ENCODE data around the gene SF3B1.
"Not testable (repeated sequence)": the region's sequence is repeated elsewhere in the genome, so short reads cannot be mapped to it uniquely, and the experiment has no call there.

The SF3B1 gene

GRCh38 chr2:197460649-197461048 is 25.8 kb upstream of the SF3B1 start:
- TF ChIP-seq, protein P1, sequence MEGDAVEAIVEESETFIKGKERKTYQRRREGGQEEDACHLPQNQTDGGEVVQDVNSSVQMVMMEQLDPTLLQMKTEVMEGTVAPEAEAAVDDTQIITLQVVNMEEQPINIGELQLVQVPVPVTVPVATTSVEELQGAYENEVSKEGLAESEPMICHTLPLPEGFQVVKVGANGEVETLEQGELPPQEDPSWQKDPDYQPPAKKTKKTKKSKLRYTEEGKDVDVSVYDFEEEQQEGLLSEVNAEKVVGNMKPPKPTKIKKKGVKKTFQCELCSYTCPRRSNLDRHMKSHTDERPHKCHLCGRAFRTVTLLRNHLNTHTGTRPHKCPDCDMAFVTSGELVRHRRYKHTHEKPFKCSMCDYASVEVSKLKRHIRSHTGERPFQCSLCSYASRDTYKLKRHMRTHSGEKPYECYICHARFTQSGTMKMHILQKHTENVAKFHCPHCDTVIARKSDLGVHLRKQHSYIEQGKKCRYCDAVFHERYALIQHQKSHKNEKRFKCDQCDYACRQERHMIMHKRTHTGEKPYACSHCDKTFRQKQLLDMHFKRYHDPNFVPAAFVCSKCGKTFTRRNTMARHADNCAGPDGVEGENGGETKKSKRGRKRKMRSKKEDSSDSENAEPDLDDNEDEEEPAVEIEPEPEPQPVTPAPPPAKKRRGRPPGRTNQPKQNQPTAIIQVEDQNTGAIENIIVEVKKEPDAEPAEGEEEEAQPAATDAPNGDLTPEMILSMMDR (IDR thresholded peaks at IDR 0.05; ENCODE audit: extremely low read depth, missing control alignments), result no peak
- no peak for DNase-seq (ENCODE audit: low spot score)

DNA sequence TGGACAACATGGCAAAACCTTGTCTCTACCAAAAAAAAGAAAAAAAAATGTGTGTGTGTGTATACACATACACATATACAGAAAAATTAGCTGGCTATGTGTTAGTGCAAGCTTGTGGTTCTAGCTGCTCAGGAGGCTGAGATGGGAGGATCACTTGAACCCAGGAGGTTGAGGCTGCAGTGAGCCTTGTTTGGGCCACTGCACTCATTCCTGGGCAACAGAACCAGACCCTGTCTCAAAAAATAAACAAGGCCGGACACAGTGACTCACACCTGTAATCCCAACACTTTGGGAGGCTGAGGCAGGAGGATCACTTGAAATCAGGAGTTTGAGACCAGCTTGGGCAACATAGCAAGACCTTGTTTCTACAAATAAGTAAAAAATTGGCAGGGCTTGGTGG is 20.6 kb upstream of the SF3B1 start:
- no peak for DNase-seq (ENCODE audit: low spot score)
- TF ChIP-seq, protein P1 (IDR thresholded peaks at IDR 0.05; ENCODE audit: extremely low read depth, missing control alignments), result no peak

- TF ChIP-seq, protein P1 (IDR thresholded peaks at IDR 0.05; ENCODE audit: extremely low read depth, missing control alignments), result no peak
These were observed 20.1 kb upstream of the SF3B1 start for GRCh38 chr2:197454923-197455322.

GRCh38 chr2:197453914-197454398 is 19.1 kb upstream of the SF3B1 start:
- TF ChIP-seq, protein P1 (IDR thresholded peaks at IDR 0.05; ENCODE audit: extremely low read depth, missing control alignments), result no peak
- DNase-seq (ENCODE audit: low spot score), result peak; percentile 69

More at GRCh38 chr2:197454923-197455322, 20.1 kb upstream of the SF3B1 start:
- no peak for DNase-seq (ENCODE audit: low spot score)

GRCh38 chr2:197453123-197453913 is 18.5 kb upstream of the SF3B1 start, which contains the start of gene COQ10B:
TSS of gene COQ10B (plus strand) at chr2:197453552. CDS start at chr2:197453561, 9 bp downstream.
- TF ChIP-seq, protein P1 (IDR thresholded peaks at IDR 0.05; ENCODE audit: extremely low read depth, missing control alignments), result no peak
- DNase-seq (ENCODE audit: low spot score), result peak; percentile 96

DNA sequence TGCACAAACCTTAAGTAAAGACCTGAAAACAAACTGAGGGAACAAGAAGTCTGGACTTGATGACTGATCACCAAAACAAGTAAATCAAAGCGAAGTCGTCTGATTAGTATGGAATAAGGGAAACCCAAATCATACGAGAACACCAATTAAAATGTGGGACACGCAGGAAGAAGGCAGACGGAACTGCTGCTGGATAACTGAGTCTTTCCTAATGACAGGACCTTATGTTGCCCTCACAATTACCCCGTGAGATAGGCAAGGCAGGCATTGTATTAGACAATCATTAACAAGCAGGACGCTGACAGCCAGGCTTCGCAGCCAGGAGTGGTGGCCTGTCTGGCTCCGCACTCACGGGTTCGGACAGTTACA is 17.9 kb upstream of the SF3B1 start:
- TF ChIP-seq, protein P1 (IDR thresholded peaks at IDR 0.05; ENCODE audit: extremely low read depth, missing control alignments), result no peak

GRCh38 chr2:197450935-197451358 is 16.1 kb upstream of the SF3B1 start:
- DNase-seq (ENCODE audit: low spot score), result not testable (repeated sequence)

More for the DNA sequence above, 17.9 kb upstream of the SF3B1 start:
- no peak for DNase-seq (ENCODE audit: low spot score)

Data from GM20000 (cell line).